GM18909 (cell line): ENCODE data around the gene DNAJC5G.
"Not testable (repeated sequence)": the region's sequence is repeated elsewhere in the genome, so short reads cannot be mapped to it uniquely, and the experiment has no call there.

Experiments
- ATAC-seq: cut with Tn5 transposase; IDR thresholded peaks from one replicate; pipeline ENCODE4 v1.9.1; 2021; ENCODE audit warnings: mild to moderate bottlenecking; ENCODE audit not compliant: unreplicated experiment, poor library complexity

DNAJC5G gene

DNA sequence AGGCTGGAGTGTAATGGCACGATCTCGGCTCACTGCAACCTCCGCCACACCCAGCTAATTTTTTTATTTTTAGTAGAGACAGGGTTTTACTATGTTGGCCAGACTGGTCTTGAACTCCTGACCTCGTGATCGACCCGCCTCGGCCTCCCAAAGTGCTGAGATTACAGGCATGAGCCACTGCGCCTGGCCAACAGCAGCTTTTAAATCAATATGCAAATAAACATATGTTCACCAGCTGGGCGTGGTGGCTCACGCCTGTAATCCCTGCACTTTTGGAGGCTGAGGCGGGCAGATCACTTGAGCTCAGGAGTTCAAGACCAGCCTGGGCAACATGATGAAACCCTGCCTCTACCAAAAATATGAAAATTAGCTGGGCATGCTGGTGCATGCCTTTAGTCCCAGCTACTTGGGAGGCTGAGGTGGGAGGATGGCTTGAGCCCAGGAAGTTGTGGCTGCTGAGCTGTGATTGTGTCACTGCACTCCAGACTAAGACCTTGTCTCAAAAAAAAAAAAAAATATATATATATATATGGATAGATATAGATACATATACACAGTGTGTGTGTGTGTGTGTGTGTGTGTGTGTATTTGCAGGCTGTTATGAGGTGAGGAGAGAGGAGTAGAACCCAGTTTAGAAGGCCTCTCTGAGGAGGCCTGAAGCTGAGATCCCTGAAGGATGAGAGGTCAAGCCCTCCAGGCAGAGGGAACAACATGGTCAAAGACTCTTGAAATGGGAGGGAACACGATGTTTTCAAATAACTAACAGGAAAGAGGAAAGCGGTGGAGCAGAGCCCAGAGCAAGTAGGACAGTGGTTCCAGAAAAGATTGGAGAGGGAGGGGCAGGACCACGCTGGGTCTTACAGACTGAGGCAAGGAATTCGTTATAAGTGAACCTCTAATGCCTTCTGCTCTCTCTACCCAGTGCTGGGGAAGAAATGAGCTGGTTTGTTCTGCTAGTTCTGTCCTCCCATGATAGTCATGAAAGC lies 2.4 kb upstream of the DNAJC5G start:
- ATAC-seq, result not testable (repeated sequence)

DNA sequence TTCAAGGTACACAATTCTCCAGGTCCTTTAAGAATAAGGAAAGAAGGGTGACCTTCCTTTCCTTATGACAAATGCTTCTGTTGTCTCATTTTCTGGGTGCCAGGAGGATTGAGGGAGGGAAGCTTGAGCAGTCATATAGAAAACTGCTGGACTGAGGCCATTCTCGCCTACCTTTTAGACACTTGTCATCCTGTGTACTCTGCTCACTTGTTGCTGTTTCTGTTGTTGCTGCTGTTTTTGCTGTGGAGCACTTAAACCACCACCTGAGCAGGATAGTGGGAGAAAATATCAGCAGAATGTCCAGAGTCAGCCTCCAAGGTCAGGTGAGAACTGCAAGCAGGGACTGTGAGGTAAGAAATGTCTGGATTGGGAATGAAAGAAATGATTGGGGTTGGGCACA lies 2.8 kb downstream of the DNAJC5G start:
- ATAC-seq, result no peak

DNA sequence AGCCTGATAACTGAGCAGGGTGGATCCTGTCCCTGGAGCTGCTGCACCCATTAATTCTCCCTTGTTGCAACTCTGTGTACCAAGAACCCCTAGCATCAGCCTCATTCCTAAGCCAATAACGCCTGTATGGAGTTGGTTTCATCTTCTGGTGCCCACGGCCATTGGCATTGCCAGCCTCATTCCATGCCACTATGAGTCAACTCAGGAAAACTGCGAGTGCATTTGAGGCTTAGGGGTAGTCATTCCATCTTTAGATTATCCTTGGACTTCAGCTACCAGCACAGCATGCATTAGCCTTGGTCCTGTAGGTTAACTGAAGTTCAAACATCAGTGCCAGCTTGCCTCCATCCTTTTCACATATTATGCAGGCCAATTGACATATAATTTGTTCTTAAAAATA lies 5.6 kb downstream of the DNAJC5G start:
- no peak for ATAC-seq

DNA sequence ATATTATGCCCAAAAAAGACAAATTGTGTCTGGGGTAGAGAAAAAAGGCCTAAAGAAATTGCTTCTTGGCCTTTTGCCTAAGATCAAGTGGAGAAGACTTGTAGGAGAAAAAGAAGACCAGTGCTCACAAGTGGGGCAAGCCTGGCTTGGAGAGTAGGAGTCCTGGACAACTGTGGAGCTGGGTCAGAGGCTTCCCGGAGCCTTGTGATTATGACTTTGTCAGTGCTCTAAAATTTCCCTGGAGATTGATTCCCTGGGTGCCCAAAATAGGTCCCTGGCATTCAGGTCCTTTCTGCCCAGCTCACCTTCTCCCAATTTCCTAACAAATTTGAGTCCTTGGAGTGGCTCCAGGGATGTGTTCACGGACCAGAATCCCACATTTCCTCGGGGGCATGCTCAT lies 6.2 kb downstream of the DNAJC5G start:
- ATAC-seq, result no peak

DNA sequence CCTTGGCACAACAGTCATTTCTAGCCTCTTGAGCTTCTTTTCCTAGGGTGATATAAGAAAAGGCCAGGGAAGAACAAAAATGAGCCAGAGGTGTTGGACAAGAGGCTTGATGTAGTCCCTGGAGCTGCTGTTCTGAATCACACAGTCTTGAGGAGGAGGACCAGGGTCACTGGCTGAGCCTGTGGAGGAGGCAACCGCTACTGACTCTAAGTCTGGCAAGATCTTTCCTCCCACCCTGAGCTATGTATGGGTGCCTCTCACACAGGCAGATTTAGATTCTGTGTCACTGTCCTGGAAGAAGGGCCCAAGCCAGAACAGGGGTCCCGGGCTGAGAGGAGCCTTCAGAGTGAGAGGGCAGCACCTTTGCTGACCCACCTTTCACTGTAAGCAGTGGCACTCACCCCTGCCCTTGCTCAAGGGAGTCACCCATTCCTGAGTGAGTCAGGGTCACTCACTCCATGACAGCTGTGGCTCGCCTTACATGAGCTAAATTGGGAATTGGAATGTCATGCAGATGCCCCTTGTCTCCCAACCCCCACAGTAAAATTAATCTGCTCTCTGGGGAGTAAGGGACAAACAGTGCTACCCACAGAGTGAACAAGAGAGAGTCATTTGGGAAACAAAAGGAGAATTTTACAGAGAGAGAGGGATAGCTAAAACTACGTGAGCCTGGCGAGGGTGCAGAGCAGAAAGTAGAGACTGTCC lies 6.8 kb downstream of the DNAJC5G start, which contains the start of gene TRIM54:
TRIM54 (plus strand) TSS at position 575 of the 705 bp plus-strand sequence. CDS start 303 bp downstream, outside the sequence.
- no peak for ATAC-seq

DNA sequence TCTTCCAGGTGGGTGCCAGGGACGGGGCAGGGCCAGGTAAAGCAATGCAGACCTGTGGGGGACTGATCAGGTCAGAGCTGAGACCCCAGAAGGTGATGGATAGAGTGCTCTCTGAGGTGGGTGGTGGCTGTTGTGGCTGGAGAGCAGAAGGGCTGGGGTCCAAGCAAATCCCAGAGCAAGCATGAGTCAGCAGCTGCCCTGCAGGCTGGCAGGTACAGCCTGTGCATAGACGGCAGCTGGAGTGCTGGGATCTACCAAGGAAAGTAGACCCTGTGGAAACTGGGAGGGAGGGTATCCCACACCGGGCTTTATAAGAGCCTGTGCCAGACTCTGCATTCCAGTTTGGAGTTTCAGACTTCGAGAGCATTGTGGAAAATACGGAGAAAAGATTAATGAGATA lies 7.7 kb downstream of the DNAJC5G start:
- no peak for ATAC-seq

DNA sequence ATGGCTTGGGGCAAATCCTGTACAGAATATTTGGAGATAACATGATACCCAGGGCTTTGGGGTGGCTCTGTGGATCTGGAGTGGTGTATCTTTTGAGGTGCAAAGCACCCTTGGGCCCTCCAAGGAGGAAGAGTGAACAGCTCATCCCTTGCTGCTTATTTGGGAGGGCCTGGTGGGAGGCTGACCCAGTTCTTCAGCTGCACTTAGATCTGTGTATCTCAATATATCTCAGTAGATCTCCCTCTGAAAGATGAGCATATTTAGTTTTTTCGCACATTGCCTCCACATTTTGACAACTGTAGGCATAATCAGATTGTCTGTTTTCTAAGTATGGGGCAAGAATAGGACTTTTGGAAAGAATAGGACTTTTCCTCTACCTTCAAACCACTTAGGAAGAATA lies 9.8 kb downstream of the DNAJC5G start:
- ATAC-seq, result no peak

DNA sequence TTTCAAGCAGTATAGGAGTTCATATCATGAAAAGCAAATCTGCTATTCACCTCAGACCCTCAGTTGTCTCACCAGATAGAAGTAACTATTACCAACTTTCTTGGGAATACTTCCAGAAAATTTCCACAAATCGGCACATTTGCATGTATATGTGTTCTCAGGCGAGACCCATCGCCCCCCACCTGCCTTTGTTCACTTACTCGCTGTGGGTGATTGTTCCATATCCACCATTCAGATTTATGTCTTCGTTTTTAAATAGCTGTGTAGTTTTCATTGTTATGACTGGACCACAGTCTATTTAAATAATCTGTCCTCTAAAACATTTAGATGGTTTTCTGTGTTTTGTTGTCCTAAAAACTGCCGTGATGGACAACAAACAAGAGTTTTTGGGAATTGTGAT lies 10.2 kb downstream of the DNAJC5G start:
- ATAC-seq, result no peak

DNA sequence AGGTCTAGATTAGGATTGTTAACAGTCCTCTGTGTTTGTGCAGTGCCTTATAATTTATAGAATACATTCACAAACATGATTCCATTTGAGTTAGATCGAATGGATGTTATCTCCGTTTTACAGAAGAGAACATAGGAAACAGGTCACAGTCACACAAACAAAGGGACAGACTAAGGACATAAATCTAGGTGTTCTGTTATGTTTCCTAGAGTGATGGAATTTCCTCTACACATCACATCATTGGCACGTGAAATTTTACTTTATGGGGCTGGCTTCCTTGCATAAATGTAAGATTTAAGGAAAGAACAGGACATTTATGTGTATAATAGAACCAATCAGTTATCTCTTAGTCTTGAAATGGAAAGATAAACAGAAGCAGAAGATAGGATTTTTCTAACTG lies 13.4 kb downstream of the DNAJC5G start:
- ATAC-seq, result no peak

DNA sequence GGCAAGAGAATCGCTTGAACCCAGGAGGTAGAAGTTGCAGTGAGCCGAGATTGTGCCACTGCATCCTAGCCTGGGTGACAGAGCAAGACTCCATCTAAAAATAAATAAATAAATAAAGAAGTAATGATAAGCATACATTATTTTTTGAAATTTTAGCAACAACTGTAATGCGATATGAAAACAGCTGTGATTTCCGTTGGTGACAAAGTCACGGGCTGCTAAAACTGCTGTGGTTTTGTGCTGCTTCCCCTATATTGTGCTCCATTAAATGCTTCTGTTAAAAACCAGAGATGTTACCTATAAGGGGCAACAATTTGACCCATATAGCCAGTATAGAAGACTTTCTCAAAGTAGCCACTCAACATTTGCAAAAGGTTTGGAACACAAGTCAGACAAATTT lies 15.3 kb downstream of the DNAJC5G start:
- ATAC-seq, result no peak

DNA sequence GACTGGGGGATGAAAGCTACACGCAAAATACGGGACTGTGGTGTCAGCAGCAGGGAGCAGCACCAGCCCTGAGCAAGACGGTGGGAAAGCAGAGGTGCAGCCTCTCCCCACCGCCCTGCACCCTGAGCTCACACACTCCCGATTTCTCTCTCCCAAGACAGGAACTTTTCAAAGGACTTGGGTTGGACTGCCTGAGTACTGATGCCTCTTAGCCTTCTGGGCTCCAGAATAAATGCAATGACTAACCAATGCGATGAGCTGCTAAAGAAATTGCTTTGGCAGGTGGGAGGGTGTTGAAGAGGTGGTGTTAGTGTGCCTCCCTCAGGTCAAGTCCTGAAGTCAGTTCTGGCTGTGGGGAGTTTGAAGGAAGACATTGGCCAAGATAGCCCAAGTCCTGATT lies 16.6 kb downstream of the DNAJC5G start:
- no peak for ATAC-seq

DNA sequence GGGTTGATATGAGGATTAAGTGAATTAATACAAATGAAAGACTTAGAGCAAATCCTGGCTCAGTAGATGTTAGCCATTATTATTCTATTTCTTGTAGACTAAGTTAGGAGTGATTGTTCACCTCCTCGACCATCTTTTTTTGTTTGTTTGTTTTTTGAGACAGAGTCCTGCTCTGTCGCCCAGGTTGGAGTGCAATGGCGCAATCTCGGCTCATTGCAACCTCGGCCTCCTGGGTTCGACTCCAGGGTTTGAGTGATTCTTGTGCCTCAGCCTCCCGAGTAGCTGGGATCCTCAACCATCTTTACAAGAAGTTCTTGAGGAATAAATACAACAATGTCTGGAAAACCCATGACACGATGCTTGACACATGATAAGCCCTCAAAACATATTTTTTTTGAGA lies 19.7 kb downstream of the DNAJC5G start:
- no peak for ATAC-seq

DNA sequence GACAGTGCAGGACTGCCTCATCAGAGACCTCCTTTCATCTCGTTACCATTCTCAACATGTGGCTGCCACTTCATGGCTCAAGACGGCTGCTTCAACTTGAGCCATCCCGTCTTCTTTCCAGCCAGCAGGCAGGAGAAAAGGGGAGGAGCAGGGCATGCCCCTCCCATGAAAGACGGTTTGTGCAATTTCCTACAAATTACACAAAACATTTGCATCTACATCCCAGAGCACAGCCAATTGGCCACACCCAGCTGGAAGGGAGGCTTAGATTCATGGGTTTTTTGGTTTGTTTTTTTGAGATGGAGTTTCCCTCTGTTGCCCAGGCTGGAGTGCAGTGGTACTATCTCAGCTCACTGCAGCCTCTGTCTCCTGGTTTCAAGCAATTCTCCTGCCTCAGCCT lies 21.2 kb downstream of the DNAJC5G start:
- ATAC-seq, result no peak

DNA sequence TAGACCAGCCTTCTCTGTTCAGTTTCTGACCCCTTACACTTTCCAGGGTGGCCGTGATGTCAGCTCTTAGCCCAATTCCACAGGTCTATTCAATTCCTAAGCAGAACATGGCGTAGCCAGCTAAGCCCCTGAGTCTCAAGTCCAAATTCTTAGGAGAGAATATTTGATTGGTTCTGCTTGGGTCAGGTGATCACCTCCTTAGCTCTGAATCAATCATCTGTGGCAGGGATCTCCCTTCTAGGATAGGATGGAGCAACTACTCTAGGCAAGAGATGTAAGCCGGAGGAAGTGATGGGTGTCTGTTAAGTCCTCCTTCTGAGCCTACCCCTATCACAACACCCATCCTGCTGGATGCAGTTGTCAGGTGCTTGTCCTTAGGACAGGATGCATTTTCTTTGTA lies 22.0 kb downstream of the DNAJC5G start:
- ATAC-seq, result no peak

DNA sequence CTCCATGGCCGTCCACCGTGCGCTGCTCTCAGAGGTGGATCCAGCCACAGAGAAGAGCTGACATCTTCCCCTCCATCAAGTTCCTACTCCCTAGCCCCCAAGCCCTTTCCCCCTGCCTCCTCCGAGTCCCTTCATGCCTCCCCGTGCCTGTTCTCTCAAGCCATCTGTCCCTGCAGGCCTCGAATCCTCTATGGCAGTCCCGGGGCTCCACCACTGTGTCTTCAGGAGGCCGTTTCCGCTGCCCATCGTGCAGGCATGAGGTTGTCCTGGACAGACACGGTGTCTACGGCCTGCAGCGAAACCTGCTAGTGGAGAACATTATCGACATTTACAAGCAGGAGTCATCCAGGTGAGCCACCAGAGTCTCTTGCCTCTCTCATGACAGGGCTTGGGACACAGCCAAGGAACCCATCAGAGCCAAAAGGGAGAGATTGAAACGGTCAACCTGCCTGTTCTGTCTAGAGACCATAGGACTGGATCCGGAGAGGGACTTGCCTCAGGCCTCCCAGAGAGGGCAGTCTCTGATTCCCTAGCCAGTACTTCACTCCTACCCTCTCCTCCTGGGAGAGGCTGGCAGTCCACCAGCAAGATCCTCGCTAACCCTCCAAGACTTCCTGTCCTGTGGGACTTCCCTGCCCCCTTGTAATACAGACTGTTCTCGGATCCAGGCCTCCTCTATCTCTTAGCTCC lies 23.3 kb downstream of the DNAJC5G start:
- ATAC-seq, result no peak

DNA sequence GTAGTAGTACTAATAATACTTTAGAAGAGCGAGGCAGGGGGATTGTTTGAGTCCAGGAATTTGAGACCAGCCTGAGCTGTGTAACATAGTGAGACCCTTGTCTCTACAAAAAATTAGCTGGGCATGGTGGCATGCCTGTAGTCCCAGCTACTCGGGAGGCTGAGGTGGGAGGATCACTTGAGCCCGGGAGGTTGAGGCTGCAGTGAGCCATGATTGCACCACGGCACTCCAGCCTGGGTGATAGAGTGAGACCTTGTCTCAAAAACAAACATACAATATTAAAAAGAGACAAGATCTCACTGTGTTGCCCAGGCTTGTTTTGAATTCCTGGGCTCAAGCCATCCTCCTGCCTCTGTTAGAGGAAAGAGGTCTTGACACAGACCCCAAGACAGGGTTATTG lies 25.4 kb downstream of the DNAJC5G start:
- not testable (repeated sequence) for ATAC-seq

DNA sequence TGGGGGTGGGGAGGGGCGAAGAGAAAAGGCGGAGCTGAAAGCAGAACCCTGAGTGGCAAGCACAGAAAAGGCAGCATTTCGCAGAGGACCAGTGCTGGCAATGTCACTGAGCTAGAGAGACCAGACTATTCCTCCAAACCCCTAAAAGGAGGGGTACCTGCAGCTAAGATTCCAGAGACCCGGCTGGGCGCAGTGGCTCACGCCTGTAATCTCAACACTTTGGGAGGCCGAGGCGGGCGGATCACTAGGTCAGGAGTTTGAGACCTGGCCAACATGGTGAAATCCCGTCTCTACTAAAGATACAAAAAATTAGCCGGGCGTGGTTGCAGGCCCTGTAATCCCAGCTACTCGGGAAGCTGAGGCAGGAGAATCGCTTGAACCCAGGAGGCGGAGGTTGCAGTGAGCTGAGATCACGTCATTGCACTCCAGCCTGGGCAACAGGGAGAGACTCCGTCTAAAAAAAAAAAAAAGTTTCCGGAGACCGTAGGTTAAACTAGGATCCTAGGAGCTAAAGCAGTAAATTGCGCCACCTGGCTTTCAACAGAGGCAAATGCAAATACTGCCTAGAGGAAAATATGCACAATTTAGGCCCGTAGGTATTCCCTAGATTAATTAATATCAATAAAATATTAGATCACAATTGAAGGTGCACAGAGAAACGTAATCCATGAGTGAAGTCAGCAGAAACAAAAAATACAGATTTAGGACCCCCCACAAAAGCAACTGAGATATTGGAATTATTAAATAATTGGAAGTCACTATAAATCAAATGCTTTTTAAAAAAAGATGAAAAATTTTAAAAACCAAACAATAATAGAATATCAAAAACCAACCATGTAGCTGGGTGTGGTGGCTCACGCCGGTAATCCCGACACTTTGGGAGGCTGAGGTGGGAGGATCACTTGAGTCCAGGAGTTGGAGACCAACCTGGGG lies 28.1 kb downstream of the DNAJC5G start:
- ATAC-seq, result no peak

DNA sequence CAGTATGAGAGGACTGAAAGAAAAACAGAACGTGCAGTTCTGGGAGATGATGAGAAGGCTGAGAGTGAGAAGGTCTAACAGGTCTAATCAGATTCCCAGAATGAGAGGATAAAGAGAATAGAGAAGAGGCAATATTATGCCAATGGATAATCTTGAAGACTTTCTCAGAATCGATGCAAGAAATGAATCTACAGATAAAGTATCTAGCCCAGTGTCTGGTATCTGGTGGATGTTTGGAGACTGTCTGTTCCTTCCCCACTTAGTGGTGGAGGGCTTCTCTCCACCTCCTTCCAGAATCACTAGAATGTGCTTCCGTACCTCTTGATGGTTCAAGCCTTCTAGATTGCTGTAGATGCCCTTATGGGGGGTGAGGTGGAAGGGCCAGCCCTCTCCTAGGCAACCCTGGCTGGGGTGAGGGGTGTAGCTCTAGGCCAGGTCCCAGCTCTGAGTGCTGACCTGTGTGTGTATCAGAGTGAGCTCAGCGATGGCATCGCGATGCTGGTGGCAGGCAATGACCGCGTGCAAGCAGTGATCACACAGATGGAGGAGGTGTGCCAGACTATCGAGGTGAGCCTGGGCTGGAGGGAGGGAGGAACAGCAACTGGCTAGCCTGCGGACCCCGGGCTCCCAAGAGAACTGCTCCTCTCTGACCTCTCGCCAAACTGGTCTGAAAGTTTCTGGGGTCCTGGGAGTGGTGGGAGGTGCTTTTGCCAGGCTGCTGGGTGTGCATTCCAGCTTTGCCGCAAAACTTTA lies 29.4 kb downstream of the DNAJC5G start:
- no peak for ATAC-seq

DNA sequence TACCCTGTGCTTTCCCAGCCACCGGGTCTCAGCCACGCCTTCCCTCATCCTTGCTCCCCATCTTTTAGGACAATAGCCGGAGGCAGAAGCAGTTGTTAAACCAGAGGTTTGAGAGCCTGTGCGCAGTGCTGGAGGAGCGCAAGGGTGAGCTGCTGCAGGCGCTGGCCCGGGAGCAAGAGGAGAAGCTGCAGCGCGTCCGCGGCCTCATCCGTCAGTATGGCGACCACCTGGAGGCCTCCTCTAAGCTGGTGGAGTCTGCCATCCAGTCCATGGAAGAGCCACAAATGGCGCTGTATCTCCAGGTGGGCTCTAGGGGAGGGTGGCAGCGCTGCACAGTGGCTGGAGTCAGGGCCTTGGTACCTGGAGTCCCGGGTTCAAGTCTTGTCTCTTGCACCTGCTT lies 30.3 kb downstream of the DNAJC5G start:
- ATAC-seq, result no peak
